Measurements from ENCODE around the gene CDK12.
"Not testable (repeated sequence)": the region's sequence is repeated elsewhere in the genome, so short reads cannot be mapped to it uniquely, and the experiment has no call there.

The CDK12 gene

GRCh38 chr17:39455919-39456318 is 5.4 kb upstream of the CDK12 start:
- no peak overlapping the region for H3K27ac ChIP-seq
- TF ChIP-seq, protein P1, sequence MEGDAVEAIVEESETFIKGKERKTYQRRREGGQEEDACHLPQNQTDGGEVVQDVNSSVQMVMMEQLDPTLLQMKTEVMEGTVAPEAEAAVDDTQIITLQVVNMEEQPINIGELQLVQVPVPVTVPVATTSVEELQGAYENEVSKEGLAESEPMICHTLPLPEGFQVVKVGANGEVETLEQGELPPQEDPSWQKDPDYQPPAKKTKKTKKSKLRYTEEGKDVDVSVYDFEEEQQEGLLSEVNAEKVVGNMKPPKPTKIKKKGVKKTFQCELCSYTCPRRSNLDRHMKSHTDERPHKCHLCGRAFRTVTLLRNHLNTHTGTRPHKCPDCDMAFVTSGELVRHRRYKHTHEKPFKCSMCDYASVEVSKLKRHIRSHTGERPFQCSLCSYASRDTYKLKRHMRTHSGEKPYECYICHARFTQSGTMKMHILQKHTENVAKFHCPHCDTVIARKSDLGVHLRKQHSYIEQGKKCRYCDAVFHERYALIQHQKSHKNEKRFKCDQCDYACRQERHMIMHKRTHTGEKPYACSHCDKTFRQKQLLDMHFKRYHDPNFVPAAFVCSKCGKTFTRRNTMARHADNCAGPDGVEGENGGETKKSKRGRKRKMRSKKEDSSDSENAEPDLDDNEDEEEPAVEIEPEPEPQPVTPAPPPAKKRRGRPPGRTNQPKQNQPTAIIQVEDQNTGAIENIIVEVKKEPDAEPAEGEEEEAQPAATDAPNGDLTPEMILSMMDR (conservative IDR thresholded peaks at IDR 0.05), result no peak

DNA sequence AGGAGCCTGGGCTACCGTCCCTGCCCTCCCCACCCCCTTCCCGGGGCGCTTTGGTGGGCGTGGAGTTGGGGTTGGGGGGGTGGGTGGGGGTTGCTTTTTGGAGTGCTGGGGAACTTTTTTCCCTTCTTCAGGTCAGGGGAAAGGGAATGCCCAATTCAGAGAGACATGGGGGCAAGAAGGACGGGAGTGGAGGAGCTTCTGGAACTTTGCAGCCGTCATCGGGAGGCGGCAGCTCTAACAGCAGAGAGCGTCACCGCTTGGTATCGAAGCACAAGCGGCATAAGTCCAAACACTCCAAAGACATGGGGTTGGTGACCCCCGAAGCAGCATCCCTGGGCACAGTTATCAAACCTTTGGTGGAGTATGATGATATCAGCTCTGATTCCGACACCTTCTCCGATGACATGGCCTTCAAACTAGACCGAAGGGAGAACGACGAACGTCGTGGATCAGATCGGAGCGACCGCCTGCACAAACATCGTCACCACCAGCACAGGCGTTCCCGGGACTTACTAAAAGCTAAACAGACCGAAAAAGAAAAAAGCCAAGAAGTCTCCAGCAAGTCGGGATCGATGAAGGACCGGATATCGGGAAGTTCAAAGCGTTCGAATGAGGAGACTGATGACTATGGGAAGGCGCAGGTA is 762 bp downstream of the CDK12 start:
- TF ChIP-seq, protein P1 (conservative IDR thresholded peaks at IDR 0.05), result no peak
- peak overlapping the region; percentile 99 for H3K27ac ChIP-seq

DNA sequence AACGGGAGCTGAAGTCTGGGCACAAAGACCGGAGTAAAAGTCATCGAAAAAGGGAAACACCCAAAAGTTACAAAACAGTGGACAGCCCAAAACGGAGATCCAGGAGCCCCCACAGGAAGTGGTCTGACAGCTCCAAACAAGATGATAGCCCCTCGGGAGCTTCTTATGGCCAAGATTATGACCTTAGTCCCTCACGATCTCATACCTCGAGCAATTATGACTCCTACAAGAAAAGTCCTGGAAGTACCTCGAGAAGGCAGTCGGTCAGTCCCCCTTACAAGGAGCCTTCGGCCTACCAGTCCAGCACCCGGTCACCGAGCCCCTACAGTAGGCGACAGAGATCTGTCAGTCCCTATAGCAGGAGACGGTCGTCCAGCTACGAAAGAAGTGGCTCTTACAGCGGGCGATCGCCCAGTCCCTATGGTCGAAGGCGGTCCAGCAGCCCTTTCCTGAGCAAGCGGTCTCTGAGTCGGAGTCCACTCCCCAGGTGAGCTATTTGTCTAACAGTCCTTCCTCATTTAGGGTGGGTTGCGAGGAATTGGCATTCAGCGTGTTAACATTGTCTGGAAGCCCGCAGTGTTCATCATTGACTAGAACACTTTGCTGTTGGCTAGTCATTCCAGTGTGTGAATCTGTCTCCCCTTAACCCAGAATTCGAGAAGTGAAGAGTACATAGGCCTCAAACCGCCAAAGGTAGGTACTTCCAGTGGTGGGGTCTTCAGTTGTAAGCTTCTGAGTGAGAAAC is 1.5 kb downstream of the CDK12 start:
- peak overlapping the region; percentile 99 for H3K27ac ChIP-seq
- TF ChIP-seq, protein P1 (conservative IDR thresholded peaks at IDR 0.05), result no peak

GRCh38 chr17:39464639-39465181 is 3.4 kb downstream of the CDK12 start:
- H3K27ac ChIP-seq, result peak overlapping the region; percentile 99; the same call in 1 of the 2 replicates

DNA sequence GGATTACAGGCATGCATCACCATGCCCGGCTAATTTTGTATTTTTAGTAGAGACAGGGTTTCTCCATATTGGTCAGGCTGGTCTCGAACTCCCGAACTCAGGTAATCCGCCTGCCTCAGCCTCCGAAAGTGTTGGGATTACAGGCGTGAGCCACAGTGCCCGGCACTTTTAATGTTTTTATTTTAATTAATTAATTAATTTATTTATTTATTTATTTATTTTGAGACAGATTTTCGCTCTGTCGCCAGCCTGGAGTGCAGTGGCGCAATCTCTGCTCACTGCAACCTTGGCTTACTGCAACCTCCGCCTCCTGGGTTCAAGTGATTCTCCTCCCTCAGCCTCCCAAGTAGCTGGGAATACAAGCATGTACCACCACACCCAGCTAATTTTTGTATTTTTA is 7.3 kb downstream of the CDK12 start:
- H3K27ac ChIP-seq, result not testable (repeated sequence)

GRCh38 chr17:39473310-39473709 is 12.0 kb downstream of the CDK12 start:
- no peak overlapping the region for H3K27ac ChIP-seq
- TF ChIP-seq, protein P1 (conservative IDR thresholded peaks at IDR 0.05), result no peak

DNA sequence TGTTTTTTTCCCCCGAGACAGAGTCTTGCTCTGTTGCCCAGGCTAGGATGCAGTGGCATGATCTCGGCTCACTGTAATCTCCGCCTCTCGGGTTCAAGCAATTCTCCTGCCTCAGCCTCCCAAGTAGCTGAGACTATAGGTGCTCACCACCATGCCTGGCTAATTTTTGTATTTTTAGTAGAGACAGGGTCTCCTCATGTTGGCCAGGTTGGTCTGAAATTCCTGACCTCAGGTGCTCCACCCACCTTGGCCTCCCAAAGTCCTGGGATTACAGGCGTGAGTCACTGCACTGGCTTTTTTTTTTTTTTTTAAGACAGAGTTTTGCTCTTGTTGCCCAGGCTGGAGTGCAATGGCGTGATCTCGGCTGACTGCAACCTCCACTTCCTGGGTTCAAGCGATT is 18.3 kb downstream of the CDK12 start:
- H3K27ac ChIP-seq, result not testable (repeated sequence)

- TF ChIP-seq, protein P1 (conservative IDR thresholded peaks at IDR 0.05), result no peak
- H3K27ac ChIP-seq, result no peak overlapping the region
These were observed 22.2 kb downstream of the CDK12 start for GRCh38 chr17:39483506-39483905.

GRCh38 chr17:39484178-39484577 is 22.9 kb downstream of the CDK12 start:
- TF ChIP-seq, protein P1 (conservative IDR thresholded peaks at IDR 0.05), result no peak
- no peak overlapping the region for H3K27ac ChIP-seq
